Effector CD8-positive, alpha-beta T cell (primary cell): ENCODE data around the gene CUL9.

Experiments used
- DNase-seq: peaks from one replicate; lab custom pipeline; 2025; lab: John Stamatoyannopoulos, UW

Gene CUL9

DNA sequence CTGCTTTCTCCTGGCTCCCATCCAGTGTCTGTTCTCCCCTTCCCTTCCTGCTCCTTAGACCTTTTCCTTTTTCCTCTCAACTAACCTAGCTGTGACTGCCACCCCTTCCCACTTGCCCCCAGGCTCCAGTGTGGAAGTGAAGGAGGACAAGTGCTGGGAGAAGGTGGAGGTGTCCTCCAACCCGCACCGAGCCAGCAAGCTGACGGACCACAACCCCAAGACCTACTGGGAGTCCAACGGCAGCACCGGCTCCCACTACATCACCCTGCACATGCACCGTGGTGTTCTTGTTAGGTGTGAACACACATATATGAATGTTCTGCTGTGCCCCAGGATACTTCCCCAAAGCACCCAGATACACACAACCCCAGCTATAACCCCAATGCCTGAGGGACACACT is 18.5 kb downstream of the CUL9 start:
- DNase-seq = no peak

DNA sequence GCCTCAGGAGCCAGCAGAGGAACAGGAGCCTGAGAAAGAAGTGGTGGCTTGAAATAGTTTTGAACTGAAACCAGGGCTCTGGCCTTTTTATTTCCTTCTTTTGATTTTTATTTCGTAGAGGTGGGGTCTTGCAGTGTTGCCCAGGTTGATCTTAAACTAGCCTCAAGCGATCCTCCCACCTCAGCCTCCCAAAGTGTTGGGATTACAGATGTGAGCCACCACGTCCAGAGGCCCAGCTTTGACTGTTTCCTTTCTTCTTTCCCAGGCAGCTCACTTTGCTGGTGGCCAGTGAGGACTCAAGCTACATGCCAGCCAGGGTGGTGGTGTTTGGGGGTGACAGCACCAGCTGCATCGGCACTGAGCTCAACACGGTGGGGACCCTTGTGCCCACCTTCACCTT is 20.5 kb downstream of the CUL9 start:
- no peak for DNase-seq

GRCh38 chr6:43203029-43203717 is 21.2 kb downstream of the CUL9 start:
- no peak for DNase-seq

- DNase-seq = no peak
These were observed 21.7 kb downstream of the CUL9 start for GRCh38 chr6:43203718-43204095.

DNA sequence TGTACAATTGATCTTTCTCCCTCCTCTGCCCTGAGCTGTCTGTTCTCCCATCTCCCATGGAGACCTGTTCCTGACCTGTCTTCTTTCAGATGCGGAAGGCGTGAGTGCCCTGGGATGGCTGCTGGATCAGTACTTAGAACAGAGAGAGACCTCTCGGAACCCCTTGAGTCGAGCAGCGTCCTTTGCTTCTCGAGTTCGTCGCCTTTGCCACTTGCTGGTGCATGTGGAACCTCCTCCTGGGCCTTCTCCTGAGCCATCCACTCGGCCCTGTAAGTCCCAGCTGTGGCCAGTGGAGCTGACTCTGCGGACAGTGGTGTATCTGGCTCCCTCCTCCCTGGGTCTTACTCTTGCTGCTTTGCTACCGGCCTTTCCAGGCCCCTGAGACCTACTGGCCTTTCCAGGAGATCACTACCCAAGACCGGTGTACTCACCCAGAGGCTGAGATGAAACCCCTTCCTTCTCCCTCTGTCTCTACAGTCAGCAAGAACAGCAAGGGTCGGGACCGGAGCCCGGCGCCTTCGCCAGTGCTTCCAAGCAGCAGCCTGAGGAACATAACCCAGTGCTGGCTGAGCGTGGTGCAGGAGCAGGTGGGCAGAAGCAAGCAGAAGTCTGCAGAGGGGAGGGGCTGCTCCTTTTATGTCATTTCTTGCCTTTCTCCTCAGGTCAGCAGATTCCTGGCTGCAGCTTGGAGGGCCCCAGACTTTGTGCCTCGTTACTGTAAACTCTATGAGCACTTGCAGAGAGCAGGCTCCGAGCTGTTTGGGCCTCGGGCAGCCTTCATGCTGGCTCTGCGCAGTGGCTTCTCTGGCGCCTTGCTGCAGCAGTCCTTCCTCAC is 22.5 kb downstream of the CUL9 start:
- DNase-seq = no peak

DNA sequence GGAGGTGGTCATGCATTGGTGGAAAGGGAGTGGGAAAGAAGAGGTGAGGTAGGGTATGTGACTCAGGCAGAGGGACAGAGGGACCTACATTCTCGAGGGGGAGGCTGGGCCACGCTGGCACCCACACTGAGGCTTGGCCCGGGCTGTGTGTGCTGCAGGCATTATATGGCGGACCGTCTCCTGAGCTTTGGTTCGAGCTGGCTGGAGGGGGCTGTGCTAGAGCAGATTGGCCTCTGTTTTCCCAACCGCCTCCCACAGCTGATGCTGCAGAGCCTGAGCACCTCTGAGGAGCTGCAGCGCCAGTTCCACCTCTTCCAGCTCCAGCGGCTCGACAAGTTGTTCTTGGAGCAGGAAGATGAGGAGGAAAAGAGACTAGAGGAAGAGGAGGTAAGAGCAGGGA is 23.9 kb downstream of the CUL9 start:
- DNase-seq = no peak

DNA sequence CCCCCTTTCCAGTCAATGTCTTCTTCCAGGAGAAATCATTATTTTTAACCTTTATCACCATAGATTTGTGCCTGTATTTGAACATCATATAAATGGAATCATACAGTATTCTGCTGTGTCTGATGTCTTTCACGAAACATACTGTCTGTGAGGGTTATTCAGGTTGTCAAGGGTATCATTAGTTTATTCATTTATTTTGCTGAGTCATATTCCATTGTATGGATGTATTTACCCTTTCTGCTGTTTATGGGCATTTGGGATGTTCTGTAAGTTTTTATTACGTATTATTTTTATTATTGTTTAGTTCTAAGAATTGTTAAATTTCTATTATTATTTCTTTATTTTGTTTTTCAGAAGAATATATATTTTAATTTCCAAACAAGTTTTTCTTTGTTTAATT is 25.3 kb downstream of the CUL9 start:
- DNase-seq = no peak

DNA sequence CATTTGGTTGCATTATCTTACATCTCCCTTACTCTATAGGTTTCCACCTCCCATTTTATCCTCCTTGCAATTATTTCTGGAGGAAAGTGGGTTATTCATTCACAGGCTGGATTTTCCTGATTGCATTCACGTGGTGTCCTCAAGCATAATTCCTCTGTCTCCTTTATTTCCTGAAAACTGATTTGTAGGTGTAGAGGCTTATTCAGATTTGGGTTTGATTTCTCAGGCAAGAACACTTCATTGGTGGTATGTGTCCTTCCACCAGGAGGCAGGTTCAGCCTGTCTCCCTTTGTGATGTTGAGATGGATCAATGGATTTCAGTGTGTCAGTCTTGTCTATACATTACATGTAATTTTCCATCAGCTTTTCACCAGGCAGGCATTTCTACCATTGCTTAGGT is 30.0 kb downstream of the CUL9 start:
- no peak for DNase-seq

DNA sequence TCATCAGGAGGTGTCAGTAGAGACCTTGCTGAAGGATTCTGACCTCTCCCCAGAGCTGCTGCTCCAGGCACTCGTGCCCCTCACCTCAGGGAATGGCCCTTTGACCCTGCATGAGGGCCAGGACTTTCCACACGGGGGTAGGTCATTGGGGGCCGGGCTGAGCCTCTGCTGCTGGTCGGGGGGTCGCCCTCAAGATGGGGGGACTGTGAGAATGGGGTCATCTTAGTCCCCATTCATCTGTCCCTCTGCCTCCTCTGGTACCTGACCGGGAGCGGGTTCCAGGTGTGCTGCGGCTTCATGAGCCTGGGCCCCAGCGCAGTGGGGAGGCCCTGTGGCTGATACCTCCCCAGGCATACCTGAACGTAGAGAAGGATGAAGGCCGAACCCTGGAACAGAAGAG is 31.4 kb downstream of the CUL9 start:
- no peak for DNase-seq

DNA sequence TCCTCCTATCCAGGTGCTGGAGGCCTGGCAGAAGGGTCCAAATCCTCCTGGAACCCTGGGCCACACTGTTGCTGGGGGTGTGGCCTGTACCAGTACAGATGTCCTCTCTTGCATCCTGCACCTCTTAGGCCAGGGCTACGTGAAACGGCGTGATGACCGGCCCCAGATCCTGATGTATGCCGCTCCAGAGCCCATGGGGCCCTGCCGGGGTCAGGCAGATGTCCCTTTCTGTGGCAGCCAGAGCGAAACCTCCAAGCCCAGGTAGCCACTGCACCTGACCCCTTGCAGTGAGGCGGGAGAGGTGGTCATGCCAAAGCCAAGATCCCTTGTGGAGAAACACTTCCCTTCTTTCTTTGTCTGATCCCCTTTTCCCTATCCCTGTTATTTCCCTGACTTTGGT is 33.1 kb downstream of the CUL9 start:
- no peak for DNase-seq

GRCh38 chr6:43216200-43216599 is 34.2 kb downstream of the CUL9 start:
- no peak for DNase-seq

GRCh38 chr6:43217351-43217750 is 35.4 kb downstream of the CUL9 start:
- no peak for DNase-seq

DNA sequence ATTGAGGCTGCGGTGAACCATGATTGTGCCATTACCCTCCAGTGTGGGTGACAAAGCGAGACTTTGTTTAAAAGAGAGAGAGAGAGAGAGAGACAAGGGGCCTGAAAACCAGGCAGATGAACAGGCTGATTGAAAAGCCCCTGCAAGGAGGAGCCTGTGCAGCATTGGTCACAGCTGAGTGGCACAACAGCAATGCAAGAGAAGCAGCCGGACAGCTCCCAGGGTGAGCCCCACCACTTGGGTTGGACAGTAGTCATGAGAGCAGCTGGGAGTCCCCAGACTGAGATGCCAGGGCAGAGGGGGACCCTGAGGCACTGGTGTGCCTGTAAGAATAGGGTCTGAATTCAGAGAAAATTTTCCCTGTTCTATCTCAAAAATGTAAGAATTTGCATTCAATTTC is 37.1 kb downstream of the CUL9 start:
- no peak for DNase-seq

- no peak for DNase-seq
These were observed 37.8 kb downstream of the CUL9 start for GRCh38 chr6:43219814-43220213.

DNA sequence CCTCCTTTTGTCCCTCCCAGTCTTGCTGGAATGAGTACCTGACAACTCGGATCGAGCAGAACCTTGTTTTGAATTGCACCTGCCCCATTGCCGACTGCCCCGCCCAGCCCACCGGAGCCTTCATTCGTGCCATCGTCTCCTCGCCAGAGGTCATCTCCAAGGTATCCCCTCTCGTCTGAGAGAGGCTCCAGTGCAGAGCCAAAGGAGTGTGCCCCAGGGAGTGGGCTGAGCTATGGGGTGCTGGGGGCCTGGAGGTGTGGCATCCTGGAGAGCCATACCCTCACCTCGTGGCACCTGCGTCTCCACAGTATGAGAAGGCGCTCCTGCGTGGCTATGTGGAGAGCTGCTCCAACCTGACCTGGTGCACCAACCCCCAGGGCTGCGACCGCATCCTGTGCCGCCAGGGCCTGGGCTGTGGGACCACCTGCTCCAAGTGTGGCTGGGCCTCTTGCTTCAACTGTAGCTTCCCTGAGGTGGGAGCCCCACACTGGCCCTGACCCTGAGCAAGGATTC is 38.5 kb downstream of the CUL9 start:
- DNase-seq = no peak

DNA sequence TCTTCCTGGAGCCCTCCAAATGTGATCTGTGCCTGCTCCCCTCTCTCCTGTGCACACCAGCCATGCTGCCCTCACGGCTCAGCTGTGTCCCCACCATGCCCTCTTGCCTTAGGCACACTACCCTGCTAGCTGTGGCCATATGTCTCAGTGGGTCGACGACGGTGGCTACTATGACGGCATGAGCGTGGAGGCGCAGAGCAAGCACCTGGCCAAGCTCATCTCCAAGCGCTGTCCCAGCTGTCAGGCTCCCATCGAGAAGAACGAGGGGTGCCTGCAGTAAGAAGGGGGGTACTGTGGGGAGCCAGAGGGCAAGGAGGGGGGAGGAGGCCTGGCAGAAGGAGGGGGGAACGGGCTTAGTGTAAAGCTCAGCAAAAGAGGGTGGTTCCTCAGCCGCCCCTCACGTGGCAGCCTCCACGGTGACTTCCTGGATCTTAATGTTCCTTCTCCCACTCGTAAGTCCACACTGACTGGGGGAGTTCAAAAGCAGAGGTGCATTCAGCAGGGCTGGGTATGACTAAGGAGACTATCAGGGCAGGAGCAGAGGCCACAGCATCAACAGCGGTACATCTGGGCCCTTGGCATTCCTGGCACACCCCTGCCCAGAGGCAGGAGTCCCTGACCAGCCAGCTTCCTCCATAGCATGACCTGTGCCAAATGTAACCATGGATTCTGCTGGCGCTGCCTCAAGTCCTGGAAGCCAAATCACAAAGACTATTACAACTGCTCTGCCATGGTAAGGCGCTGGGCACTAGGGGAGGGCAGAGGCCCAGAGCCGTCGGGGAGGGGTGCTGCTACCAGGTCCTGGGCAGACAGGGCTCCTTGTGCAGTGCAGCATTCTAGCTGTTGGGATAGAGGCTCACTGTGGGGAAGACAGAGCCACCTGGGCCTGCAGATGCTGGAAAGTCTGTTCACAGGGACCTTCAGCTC is 39.3 kb downstream of the CUL9 start:
- DNase-seq = no peak

DNA sequence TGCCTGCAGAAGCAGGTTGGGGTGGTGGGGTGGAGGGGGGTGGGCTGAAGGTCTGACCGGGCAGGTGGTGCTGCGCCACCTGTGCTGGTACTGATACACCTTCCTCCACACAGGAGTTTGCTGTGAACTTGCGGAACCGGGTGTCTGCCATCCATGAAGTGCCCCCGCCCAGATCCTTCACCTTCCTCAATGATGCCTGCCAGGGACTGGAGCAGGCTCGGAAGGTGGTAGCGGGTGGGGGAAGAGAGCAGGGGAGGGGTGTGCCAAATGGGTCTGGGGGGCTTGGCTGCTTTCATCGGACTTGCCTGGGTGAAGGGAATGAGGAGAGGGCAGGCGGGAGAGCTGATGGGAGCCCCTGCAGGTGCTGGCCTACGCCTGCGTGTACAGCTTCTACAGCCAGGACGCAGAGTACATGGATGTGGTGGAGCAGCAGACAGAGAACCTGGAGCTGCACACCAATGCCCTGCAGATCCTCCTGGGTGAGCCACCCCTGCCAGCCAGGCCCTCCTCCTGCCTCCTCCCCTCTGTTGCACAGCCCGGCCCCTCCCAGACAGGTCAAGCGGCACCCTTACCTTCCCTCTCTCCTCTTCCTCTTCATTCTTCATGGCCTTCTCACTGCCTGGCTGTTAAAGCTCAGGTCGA is 40.5 kb downstream of the CUL9 start:
- no peak for DNase-seq

GRCh38 chr6:43223175-43223574 is 41.2 kb downstream of the CUL9 start:
- no peak for DNase-seq

GRCh38 chr6:43226192-43226851 is 44.3 kb downstream of the CUL9 start:
- DNase-seq = no peak

GRCh38 chr6:43228951-43229802 is 47.2 kb downstream of the CUL9 start, which contains the start of gene DNPH1:
TSS of gene DNPH1 (minus strand) at chr6:43229481. CDS start at chr6:43229456, 25 bp downstream.
- DNase-seq = peak; percentile 65
